ENCODE measurements around the gene SLC22A7. TPM values are rescaled to one million over a fixed set of nuclear protein-coding genes. Genes with fewer than 3 reads are reported as not detected.
A peak's percentile ranks its signal among the peaks of the same experiment; 100 is the strongest.

Gene SLC22A7
- total and polyA plus RNA-seq, 7 donors, result not detected

DNA sequence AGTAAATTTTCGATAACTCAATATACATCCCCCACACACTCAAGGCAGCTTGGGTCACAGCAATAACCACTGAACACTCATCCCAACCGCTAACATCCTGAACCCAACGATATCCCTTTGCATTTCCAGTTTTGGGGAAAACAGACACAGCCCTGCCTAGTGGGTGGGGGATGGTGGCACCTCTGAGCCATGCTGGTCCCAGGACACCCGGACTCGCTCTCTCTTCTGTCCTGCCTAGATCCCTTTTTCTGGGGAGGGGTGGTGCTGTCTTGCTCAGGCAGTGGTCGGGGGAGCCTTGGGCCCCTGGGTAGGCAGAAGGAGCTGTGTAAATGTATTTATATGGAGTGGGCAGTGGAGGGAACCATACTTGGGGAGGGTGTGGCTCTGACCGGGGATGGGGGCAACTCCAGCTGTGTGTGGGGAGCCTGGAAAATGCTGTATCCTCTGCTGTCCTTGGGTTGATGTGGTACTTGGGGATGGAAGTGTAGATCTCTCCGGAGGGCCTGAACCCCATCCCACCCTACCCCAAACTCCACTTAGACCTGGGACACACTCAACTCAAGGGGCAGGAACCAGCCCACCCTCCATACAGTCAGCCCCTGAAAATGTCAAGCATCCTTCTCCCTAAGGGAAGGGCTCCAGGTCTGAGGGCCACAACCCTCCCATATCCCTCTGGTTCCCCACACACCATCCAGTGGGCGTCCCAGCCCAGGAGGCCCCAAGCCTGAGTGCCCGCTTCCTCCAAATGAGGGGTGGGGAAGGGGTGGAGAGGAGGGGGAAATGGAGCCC, 23.7 kb upstream of the SLC22A7 start:
- Histone ChIP-seq H3K36me3 (no peaks in the 10 kb centered on the region), H3K27me3 (peaks cover 0 to 21% (median 14%) of the 10 kb centered on the region in 3 donors), H3K4me3 (peak overlapping the region in 3 of 4 donors; percentile 41 to 55 (median 53)), H3K27ac (no peak overlapping the region), H3K9me3 (no peaks in the 10 kb centered on the region), H3K4me1 (peaks cover 0 to 45% (median 37%) of the 10 kb centered on the region in 4 donors)
- TF ChIP-seq, protein P1, sequence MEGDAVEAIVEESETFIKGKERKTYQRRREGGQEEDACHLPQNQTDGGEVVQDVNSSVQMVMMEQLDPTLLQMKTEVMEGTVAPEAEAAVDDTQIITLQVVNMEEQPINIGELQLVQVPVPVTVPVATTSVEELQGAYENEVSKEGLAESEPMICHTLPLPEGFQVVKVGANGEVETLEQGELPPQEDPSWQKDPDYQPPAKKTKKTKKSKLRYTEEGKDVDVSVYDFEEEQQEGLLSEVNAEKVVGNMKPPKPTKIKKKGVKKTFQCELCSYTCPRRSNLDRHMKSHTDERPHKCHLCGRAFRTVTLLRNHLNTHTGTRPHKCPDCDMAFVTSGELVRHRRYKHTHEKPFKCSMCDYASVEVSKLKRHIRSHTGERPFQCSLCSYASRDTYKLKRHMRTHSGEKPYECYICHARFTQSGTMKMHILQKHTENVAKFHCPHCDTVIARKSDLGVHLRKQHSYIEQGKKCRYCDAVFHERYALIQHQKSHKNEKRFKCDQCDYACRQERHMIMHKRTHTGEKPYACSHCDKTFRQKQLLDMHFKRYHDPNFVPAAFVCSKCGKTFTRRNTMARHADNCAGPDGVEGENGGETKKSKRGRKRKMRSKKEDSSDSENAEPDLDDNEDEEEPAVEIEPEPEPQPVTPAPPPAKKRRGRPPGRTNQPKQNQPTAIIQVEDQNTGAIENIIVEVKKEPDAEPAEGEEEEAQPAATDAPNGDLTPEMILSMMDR (IDR thresholded peaks at IDR 0.05), result no peak
- no peak for TF ChIP-seq POLR2A (IDR thresholded peaks at IDR 0.05)
- TF ChIP-seq POLR2AphosphoS5 (IDR thresholded peaks at IDR 0.05), result no peak
- TF ChIP-seq EP300 (IDR thresholded peaks at IDR 0.05), result no peak
- WGBS, 2 donors, result 73 to 78% methylated on average over 10 of the region's 10 CpGs
- no peak for DNase-seq
- intact Hi-C loops (cut with DNase I), result no loop called here

DNA sequence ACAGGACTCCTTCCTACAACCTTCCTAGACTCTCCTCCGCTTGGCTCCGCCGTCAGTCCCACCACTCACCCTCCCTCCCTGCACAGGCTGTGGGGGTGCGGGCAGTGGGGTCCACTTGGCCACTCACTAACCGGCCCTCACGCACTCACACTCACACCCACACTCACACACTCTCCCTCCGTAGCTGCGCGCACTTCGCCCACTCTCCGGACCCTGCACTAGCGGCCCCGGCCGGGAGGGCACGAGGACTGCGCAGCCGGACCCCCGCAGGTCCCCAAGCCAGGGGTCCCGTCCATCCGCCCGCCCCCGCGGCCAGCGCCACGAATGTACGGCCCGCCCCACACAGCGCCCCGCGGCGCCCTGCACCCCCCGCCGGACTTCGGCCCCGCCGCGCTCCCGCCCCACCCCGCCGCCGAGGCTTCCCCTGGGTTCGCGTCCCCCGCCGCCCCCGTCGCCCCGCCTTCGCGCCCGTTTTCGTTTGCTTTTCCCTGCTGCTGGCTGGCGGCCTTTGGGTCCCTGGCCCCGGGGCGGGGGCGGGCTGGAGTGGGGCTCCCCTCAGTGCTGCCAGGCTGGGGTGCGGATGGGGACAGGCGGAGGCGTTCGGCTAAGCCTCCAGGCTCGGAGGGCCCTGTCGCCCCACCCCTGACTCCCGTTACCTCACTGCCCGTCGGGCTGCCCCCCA, 23.0 kb upstream of the SLC22A7 start:
- DNase-seq, result no peak
- Histone ChIP-seq H3K9me3 (no peaks in the 10 kb centered on the region), H3K36me3 (no peaks in the 10 kb centered on the region), H3K4me1 (peaks cover 0 to 38% (median 30%) of the 10 kb centered on the region in 4 donors), H3K27me3 (peaks cover 0 to 21% (median 14%) of the 10 kb centered on the region in 3 donors), H3K27ac (peak overlapping the region in 1 of 4 donors; percentile 42), H3K4me3 (peak overlapping the region; percentile 20 to 55 (median 47))
- TF ChIP-seq POLR2A (IDR thresholded peaks at IDR 0.05), result no peak
- TF ChIP-seq EP300 (IDR thresholded peaks at IDR 0.05), result no peak
- TF ChIP-seq, protein P1 (IDR thresholded peaks at IDR 0.05), result no peak
- TF ChIP-seq POLR2AphosphoS5 (IDR thresholded peaks at IDR 0.05), result no peak
- 3 to 5% methylated on average over 65 of the region's 65 CpGs for WGBS, 2 donors
- intact Hi-C loops (cut with DNase I), result no loop called here

- WGBS, 2 donors, result 10 to 14% methylated on average over 64 of the region's 64 CpGs
- Histone ChIP-seq H3K36me3 (no peaks in the 10 kb centered on the region), H3K4me1 (peaks cover 0 to 37% (median 29%) of the 10 kb centered on the region in 4 donors), H3K27me3 (peaks cover 0 to 21% (median 14%) of the 10 kb centered on the region in 3 donors), H3K4me3 (peak overlapping the region in 3 of 4 donors; percentile 41 to 55 (median 53)), H3K9me3 (no peaks in the 10 kb centered on the region), H3K27ac (peak overlapping the region in 2 of 4 donors; percentile 25 to 77)
- no peak for DNase-seq
- TF ChIP-seq POLR2A (IDR thresholded peaks at IDR 0.05), result no peak
- TF ChIP-seq, protein P1 (IDR thresholded peaks at IDR 0.05), result no peak
- TF ChIP-seq POLR2AphosphoS5 (IDR thresholded peaks at IDR 0.05), result no peak
- TF ChIP-seq EP300 (IDR thresholded peaks at IDR 0.05), result no peak
- intact Hi-C loops (cut with DNase I), result no loop called here
These were observed 22.1 kb upstream of the SLC22A7 start for GRCh38 chr6:43275801-43276576.

DNA sequence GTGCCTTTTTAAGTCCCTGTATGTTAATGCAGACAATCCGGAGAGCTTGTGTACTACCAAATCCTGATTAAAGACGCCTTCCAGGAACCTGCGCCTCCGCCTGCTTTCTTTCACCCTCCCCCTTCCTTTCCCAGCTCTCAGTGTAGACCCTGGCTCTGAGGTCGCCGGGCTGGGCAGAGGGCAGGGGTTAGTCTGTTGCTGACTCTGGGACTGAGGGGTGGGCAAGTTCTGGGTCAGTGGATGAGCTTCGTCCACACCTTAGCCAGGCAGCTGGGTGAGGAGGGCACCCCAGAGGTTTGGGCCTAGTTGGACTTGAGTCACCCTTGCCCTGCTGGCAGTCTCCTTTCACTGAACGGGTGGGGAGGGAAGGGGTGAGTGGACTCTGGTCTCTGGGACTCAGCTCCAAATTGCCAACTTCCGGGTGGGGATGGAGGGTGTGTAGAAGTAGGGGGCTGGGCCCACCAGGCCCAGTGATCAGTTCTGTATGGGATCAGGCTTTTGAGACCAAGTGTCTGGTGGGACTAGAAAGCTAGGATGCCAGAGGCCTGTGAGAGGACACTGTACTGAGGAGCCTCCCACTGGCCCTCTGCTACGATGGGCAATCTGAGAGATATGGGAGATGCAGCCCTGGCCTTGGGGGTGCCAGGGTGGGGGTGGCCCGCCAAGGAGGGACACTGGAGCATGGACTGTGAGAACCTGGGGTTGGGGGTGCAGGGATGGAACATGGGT, 21.3 kb upstream of the SLC22A7 start:
- TF ChIP-seq, protein P1 (IDR thresholded peaks at IDR 0.05), result no peak
- TF ChIP-seq POLR2A (IDR thresholded peaks at IDR 0.05), result no peak
- no peak for TF ChIP-seq EP300 (IDR thresholded peaks at IDR 0.05)
- no peak for TF ChIP-seq POLR2AphosphoS5 (IDR thresholded peaks at IDR 0.05)
- intact Hi-C loops (cut with DNase I), result no loop called here
- H3K9me3 ChIP-seq, result no peaks in the 10 kb centered on the region
- peaks cover 0 to 21% (median 14%) of the 10 kb centered on the region in 3 donors for H3K27me3 ChIP-seq
- peak overlapping the region in 1 of 4 donors; percentile 53 for H3K4me3 ChIP-seq
- WGBS, 2 donors, result 15 to 68% methylated on average over 11 of the region's 11 CpGs
- no peaks in the 10 kb centered on the region for H3K36me3 ChIP-seq
- DNase-seq, result no peak
- peak overlapping the region in 2 of 4 donors; percentile 25 to 77 for H3K27ac ChIP-seq
- H3K4me1 ChIP-seq, result peaks cover 0 to 37% (median 29%) of the 10 kb centered on the region in 4 donors

All from sigmoid colon (tissue), 7 donors.